Endothelial cell of umbilical vein (primary cell): ENCODE measurements around the gene RALBP1. TPM values are rescaled to one million over a fixed set of nuclear protein-coding genes. Genes with fewer than 3 reads are reported as not detected.

Source experiments
- BruUV-seq: library from RNA; stranded (reverse); fragments of 400-500 nt; replicated peaks from 2 replicates; lab custom pipeline; 2021; lab: Mats Ljungman, UMichigan
- CTCF ChIA-PET: fragments of 300-600, 350-600 bp; sonication (Branson Sonifier 250); formaldehyde crosslinking; loops from one replicate; lab custom pipeline; 2021; ENCODE audit warnings: antibody characterized with exemption, inconsistent platforms; lab: Charles Lee
- POLR2A ChIA-PET: fragments of 300-600, 350-600 bp; sonication (Branson Sonifier 250); formaldehyde crosslinking; loops from one replicate; lab custom pipeline; 2021; ENCODE audit warnings: antibody characterized with exemption, inconsistent platforms; lab: Charles Lee
- DNase-seq: peaks from one replicate; pipeline ENCODE4 v3.0.0-alpha.2; 2011; ENCODE audit warnings: low read depth, low spot score
- FAIRE-seq: peaks from 2 replicates; lab custom pipeline; 2011; peaks lifted over from hg19 to GRCh38; lab: Jason Lieb, UNC
- H2AFZ ChIP-seq: 2 replicates; pipeline ENCODE4 v1.6.0; 2012; ENCODE audit warnings: low read depth, low read length, control low read depth, inconsistent platforms
- H3K27ac ChIP-seq: 2 replicates; pipeline ENCODE4 v1.5.1; 2011; ENCODE audit warnings: low read depth, mild to moderate bottlenecking, control low read depth, low read length, moderate library complexity; ENCODE audit not compliant: insufficient read depth
- H3K27me3 ChIP-seq, 2 experiments: 2 replicates each; pipeline versions ENCODE4 v1.6.0 to v1.6.1; 2011; ENCODE audit warnings: low read length in 2 of 2, mixed read lengths in 1 of 2; ENCODE audit not compliant: control insufficient read depth in 2 of 2, insufficient read depth in 2 of 2
- H3K36me3 ChIP-seq, 2 experiments: 2 replicates in 1 of 2; 3 replicates in 1 of 2; pipeline ENCODE4 v1.5.1; 2011; ENCODE audit warnings: low read length in 2 of 2, mild to moderate bottlenecking in 1 of 2, moderate library complexity in 1 of 2; ENCODE audit not compliant: control insufficient read depth in 2 of 2, insufficient read depth in 2 of 2; ENCODE audit errors: extremely low read depth in 1 of 2
- H3K4me1 ChIP-seq: 3 replicates; pipeline ENCODE4 v1.5.1; 2011; ENCODE audit warnings: mild to moderate bottlenecking, low read length; ENCODE audit not compliant: control insufficient read depth, insufficient read depth; ENCODE audit errors: extremely low read depth
- H3K4me2 ChIP-seq: 2 replicates; pipeline ENCODE4 v1.6.1; 2011; ENCODE audit warnings: low read length, control low read depth, mixed read lengths; ENCODE audit not compliant: insufficient read depth
- H3K4me3 ChIP-seq, 3 experiments: fragments of 200-600 bp in 1 of 3; sonication (generic), shearing (Covaris generic) in 1 of 3; replicated peaks in 1 of 3; 2 replicates each; pipeline ENCODE4 v1.5.1; 2011 to 2016; ENCODE audit warnings: control low read depth in 3 of 3, low read length in 3 of 3, mild to moderate bottlenecking in 2 of 3, inconsistent platforms in 1 of 3, low read depth in 1 of 3, moderate library complexity in 1 of 3; ENCODE audit not compliant: insufficient read depth in 1 of 3
- H3K79me2 ChIP-seq: 2 replicates; pipeline ENCODE4 v1.6.0; 2012; ENCODE audit warnings: low read length, inconsistent platforms; ENCODE audit not compliant: control insufficient read depth, insufficient read depth
- H3K9ac ChIP-seq: replicated peaks from 2 replicates; pipeline ENCODE3; 2011; ENCODE audit warnings: low read length, control low read depth; ENCODE audit not compliant: insufficient read depth; ENCODE audit errors: extremely low read depth
- H3K9me1 ChIP-seq: replicated peaks from 3 replicates; pipeline ENCODE4 v1.6.0; 2011; ENCODE audit warnings: mild to moderate bottlenecking, low read length; ENCODE audit not compliant: control insufficient read depth, insufficient read depth; ENCODE audit errors: extremely low read depth
- H3K9me3 ChIP-seq: replicated peaks from 2 replicates; pipeline ENCODE4 v1.5.1; 2012; ENCODE audit warnings: low read length, inconsistent platforms; ENCODE audit not compliant: control insufficient read depth, insufficient read depth
- H4K20me1 ChIP-seq: replicated peaks from 2 replicates; pipeline ENCODE3; 2011; ENCODE audit warnings: mild to moderate bottlenecking, low read length; ENCODE audit not compliant: control insufficient read depth, insufficient read depth; ENCODE audit errors: extremely low read depth
- CTCF ChIP-seq, 2 donors: IDR thresholded peaks; 1 replicate in 1 of 2; 2 replicates in 1 of 2; pipeline ENCODE4 v1.5.1; 2011; ENCODE audit warnings: low read length in 2 of 2, mild to moderate bottlenecking in 2 of 2, moderate library complexity in 2 of 2, control low read depth in 1 of 2, inconsistent platforms in 1 of 2, low read depth in 1 of 2; ENCODE audit not compliant: insufficient read depth in 1 of 2; ENCODE audit errors: extremely low read depth in 1 of 2
- EZH2 ChIP-seq: IDR thresholded peaks from 2 replicates; pipeline ENCODE4 v1.6.1; 2012; ENCODE audit warnings: borderline replicate concordance, low read depth, mild to moderate bottlenecking, moderate library complexity, low read length, inconsistent platforms; ENCODE audit not compliant: severe bottlenecking
- FOS ChIP-seq: IDR thresholded peaks from 2 replicates; pipeline ENCODE4 v1.6.1; 2011; ENCODE audit warnings: mild to moderate bottlenecking, low read length, moderate library complexity, borderline replicate concordance; ENCODE audit not compliant: insufficient read depth
- GATA2 ChIP-seq: IDR thresholded peaks from 2 replicates; pipeline ENCODE4 v1.7.0; 2011; ENCODE audit warnings: low read depth, mild to moderate bottlenecking, moderate library complexity, mixed read lengths, low read length; ENCODE audit not compliant: insufficient read length, insufficient read depth
- JUN ChIP-seq: IDR thresholded peaks from 2 replicates; pipeline ENCODE4 v1.6.1; 2011; ENCODE audit warnings: borderline replicate concordance, low read depth; ENCODE audit not compliant: insufficient read length, insufficient read depth
- MAX ChIP-seq: IDR thresholded peaks from 2 replicates; pipeline ENCODE4 v1.6.1; 2011; ENCODE audit not compliant: insufficient read depth, insufficient read length
- MYC ChIP-seq: IDR thresholded peaks from one replicate; pipeline ENCODE4 v1.6.1; 2011; ENCODE audit warnings: mild to moderate bottlenecking, low read depth, low read length
- POLR2A ChIP-seq: IDR thresholded peaks from 2 replicates; pipeline ENCODE4 v1.6.1; 2012; ENCODE audit warnings: low read depth, mild to moderate bottlenecking, control low read depth, low read length
- POLR2AphosphoS5 ChIP-seq: IDR thresholded peaks from 2 replicates; pipeline ENCODE4 v1.6.1; 2012; ENCODE audit warnings: low read depth, mild to moderate bottlenecking, control low read depth, low read length, moderate library complexity; ENCODE audit not compliant: insufficient read depth
- dilution Hi-C: fragments of 300-500 bp; cut with MboI; formaldehyde crosslinking; loops from one replicate; pipeline ENCODE4 v1.15.0; 2019; ENCODE audit warnings: low sequenced_read_pairs; ENCODE audit not compliant: extremely low pct_ligation_motif_present
- intact Hi-C: fragments of 100-400 bp; cut with micrococcal nuclease; formaldehyde crosslinking; loops from one replicate; pipeline ENCODE4 v1.10.0; 2022
- polyA plus RNA-seq, 4 experiments: library from polyadenylated mRNA; depleted of rRNA in 3 of 4; stranded (reverse) in 3 of 4; unstranded in 1 of 4; fragments of >200 nt; gene quantifications; 2 replicates each; pipeline versions ENCODE4 v1.2.1 to v1.2.3, GENCODE V29; 2011 to 2012; ENCODE audit warnings: missing spikeins in 1 of 4
- total RNA-seq: library from RNA; stranded (reverse); gene quantifications from 2 replicates; pipeline ENCODE4 v1.2.3, GENCODE V29; 2021

The RALBP1 gene
- total and polyA plus RNA-seq, 2 donors (not counting 3 experiments of a cell fraction or from before 2014, with no cell fraction given) = 55.8 to 68.4 TPM

- intact Hi-C loops = no loop called here
- FAIRE-seq = peak; percentile 80
- CTCF ChIA-PET = interaction anchor here (1.7 kb wide), 1 partner anchor 18 kb away, joined by 3 read pairs; no protein-coding TSS in a partner anchor
- no peaks in the 10 kb centered on the region for H3K9me1 ChIP-seq
- H3K27me3 ChIP-seq = no peaks in the 10 kb centered on the region
- H4K20me1 ChIP-seq = no peaks in the 10 kb centered on the region
- dilution Hi-C loops = no loop called here
- TF ChIP-seq GATA2 = peak; percentile 31
- no peak for TF ChIP-seq MAX
- TF ChIP-seq CTCF (IDR thresholded peaks at IDR 0.05; ENCODE audit: extremely low read depth in 1 of 2, insufficient read depth in 1 of 2, low read depth in 1 of 2, low read length in 2 of 2) = no peak
- TF ChIP-seq JUN = peak; percentile 14
- no peak for TF ChIP-seq POLR2A
- TF ChIP-seq POLR2AphosphoS5 = no peak
- TF ChIP-seq FOS = peak; percentile 70
- no peak for TF ChIP-seq EZH2
- TF ChIP-seq MYC = no peak
- H3K9ac ChIP-seq = no peak overlapping the region
- no peak overlapping the region for H3K4me3 ChIP-seq
- H3K27ac ChIP-seq = no peak overlapping the region
- H3K9me3 ChIP-seq = no peaks in the 10 kb centered on the region
- no TSS peak for BruUV-seq
- H3K36me3 ChIP-seq = peaks cover 0 to 12% of the 10 kb centered on the region in 2 experiments
- peaks cover 8% of the 10 kb centered on the region for H3K4me1 ChIP-seq
- no peaks in the 10 kb centered on the region for H3K79me2 ChIP-seq
- no peak overlapping the region for H3K4me2 ChIP-seq
- no peak overlapping the region for H2AFZ ChIP-seq
- DNase-seq = peak; percentile 66
- POLR2A ChIA-PET = no interaction called here
Observed at GRCh38 chr18:9539283-9539682, 64.0 kb downstream of the RALBP1 start.
